ENCODE measurements around the gene VEZF1. TPM values are rescaled to one million over a fixed set of nuclear protein-coding genes. Genes with fewer than 3 reads are reported as not detected.

The VEZF1 gene
- total RNA-seq (56.0 and 57.3 TPM in 2 replicates), polyA plus RNA-seq (19.1 and 20.9 TPM in 2 replicates)

- Histone ChIP-seq H3K4me2 (peak within 1 kb of the TSS; percentile 88), H4K20me1 (ENCODE audit: insufficient read depth, poor library complexity, severe bottlenecking) (peaks cover 37% of the 10 kb centered on the region), H3K27me3 (no peaks in the 10 kb centered on the region), H3K4me3 (peak within 1 kb of the TSS; percentile 31), H2AFZ (peak within 1 kb of the TSS; percentile 84), H3K4me1 (ENCODE audit: insufficient read depth) (peaks cover 42% of the 10 kb centered on the region), H3K9me3 (ENCODE audit: low read depth) (no peaks in the 10 kb centered on the region), H3K27ac (peak within 1 kb of the TSS; percentile 99), H3K9me2 (replicated peaks; ENCODE audit: insufficient read depth) (no peaks in the 10 kb centered on the region), H3K36me3 (replicated peaks; ENCODE audit: insufficient read depth, low read depth) (no peaks in the 10 kb centered on the region), H3K79me2 (peaks cover 53% of the 10 kb centered on the region)
- peak; percentile 89 for DNase-seq (ENCODE audit: low spot score)
- no peak for TF ChIP-seq EZH2phosphoT487 (IDR thresholded peaks at IDR 0.05; ENCODE audit: low read depth, severe bottlenecking, unreplicated experiment)
- no peak for TF ChIP-seq CTCF (IDR thresholded peaks at IDR 0.05; ENCODE audit: poor library complexity)
- TF ChIP-seq EZH2 (IDR thresholded peaks at IDR 0.05; ENCODE audit: borderline replicate concordance): no peak
- WGBS (ENCODE audit: low lambda C conversion rate, missing lambda C conversion rate): 0% methylated on average over 15 of the region's 74 CpGs
These were observed at the start of gene VEZF1 for GRCh38 chr17:57987581-57988300. Gene VEZF1 (minus strand): TSS chr17:57988254. CDS start chr17:57988111, 143 bp downstream.

- no peak for DNase-seq (ENCODE audit: low spot score)
- no peaks in the 10 kb centered on the region for H3K79me2 ChIP-seq
- no peaks in the 10 kb centered on the region for H4K20me1 ChIP-seq (ENCODE audit: insufficient read depth, poor library complexity, severe bottlenecking)
- no peaks in the 10 kb centered on the region for H3K27me3 ChIP-seq
- no peaks in the 10 kb centered on the region for H3K9me2 ChIP-seq (replicated peaks; ENCODE audit: insufficient read depth)
- no peaks in the 10 kb centered on the region for H3K36me3 ChIP-seq (replicated peaks; ENCODE audit: insufficient read depth, low read depth)
- no peaks in the 10 kb centered on the region for H3K9me3 ChIP-seq (ENCODE audit: low read depth)
- no peak overlapping the region for H3K4me3 ChIP-seq
- H3K4me1 ChIP-seq (ENCODE audit: insufficient read depth): no peaks in the 10 kb centered on the region
- 50% methylated on average over 6 of the region's 6 CpGs for WGBS (ENCODE audit: low lambda C conversion rate, missing lambda C conversion rate)
- no peak overlapping the region for H2AFZ ChIP-seq
- H3K27ac ChIP-seq: no peak overlapping the region
- H3K4me2 ChIP-seq: no peak overlapping the region
- no peak for TF ChIP-seq EZH2 (IDR thresholded peaks at IDR 0.05; ENCODE audit: borderline replicate concordance)
- TF ChIP-seq EZH2phosphoT487 (IDR thresholded peaks at IDR 0.05; ENCODE audit: low read depth, severe bottlenecking, unreplicated experiment): no peak
- no peak for TF ChIP-seq CTCF (IDR thresholded peaks at IDR 0.05; ENCODE audit: poor library complexity)
These were observed 44.8 kb upstream of the VEZF1 start for GRCh38 chr17:58032691-58033415.

GRCh38 chr17:58028578-58028977 lies 40.5 kb upstream of the VEZF1 start:
- Histone ChIP-seq H3K4me3 (no peak overlapping the region), H3K4me1 (ENCODE audit: insufficient read depth) (no peaks in the 10 kb centered on the region), H3K27ac (no peak overlapping the region), H3K27me3 (peaks cover 5% of the 10 kb centered on the region), H3K9me2 (replicated peaks; ENCODE audit: insufficient read depth) (no peaks in the 10 kb centered on the region), H3K9me3 (ENCODE audit: low read depth) (no peaks in the 10 kb centered on the region), H2AFZ (no peak overlapping the region), H3K36me3 (replicated peaks; ENCODE audit: insufficient read depth, low read depth) (no peaks in the 10 kb centered on the region), H3K4me2 (no peak overlapping the region), H3K79me2 (no peaks in the 10 kb centered on the region), H4K20me1 (ENCODE audit: insufficient read depth, poor library complexity, severe bottlenecking) (no peaks in the 10 kb centered on the region)
- no peak for DNase-seq (ENCODE audit: low spot score)
- TF ChIP-seq EZH2 (IDR thresholded peaks at IDR 0.05; ENCODE audit: borderline replicate concordance) (no peak), CTCF (IDR thresholded peaks at IDR 0.05; ENCODE audit: poor library complexity) (no peak), EZH2phosphoT487 (IDR thresholded peaks at IDR 0.05; ENCODE audit: low read depth, severe bottlenecking, unreplicated experiment) (no peak)
